ENCODE data around the gene GRK5. TPM values are rescaled to one million over a fixed set of nuclear protein-coding genes. Genes with fewer than 3 reads are reported as not detected.

The GRK5 gene
- total RNA-seq, 1 experiment from 2014 or later: 4.5 TPM

GRCh38 chr10:119494236-119495020, 287.1 kb downstream of the GRK5 start:
- peak overlapping the region; percentile 17; the same call in 1 of the 2 replicates for H3K9ac ChIP-seq (ENCODE audit: low read length)
- intact Hi-C loops (cut with micrococcal nuclease): loop anchor here (1.0 to 5.0 kb wide), 2 partner anchors 47 to 287 kb away; partner anchors contain the start of gene GRK5
- no peaks in the 10 kb centered on the region for H3K79me2 ChIP-seq (ENCODE audit: low read length)
- no peaks in the 10 kb centered on the region for H3F3A ChIP-seq (ENCODE audit: low read length, unreplicated experiment)
- no peaks in the 10 kb centered on the region; the same call in 1 of the 2 replicates for H3K36me3 ChIP-seq (ENCODE audit: low read depth, low read length)
- no peak overlapping the region for H2AFZ ChIP-seq (ENCODE audit: low read length)
- H3K4me1 ChIP-seq (ENCODE audit: insufficient read depth, low read length): peaks cover 18% of the 10 kb centered on the region
- H3K4me2 ChIP-seq (ENCODE audit: low read length): peak overlapping the region; percentile 57
- peak overlapping the region; percentile 70 for H3K27ac ChIP-seq (ENCODE audit: low read length)
- peak; percentile 79 for ATAC-seq
- ChIA-PET POLR2A (ENCODE audit: unreplicated experiment) (no interaction called here), CTCF (no interaction called here)
- BruUV-seq (replicated peaks): no TSS peak
- no peaks in the 10 kb centered on the region for H4K20me1 ChIP-seq (ENCODE audit: low read length)
- no peaks in the 10 kb centered on the region for H3K27me3 ChIP-seq (ENCODE audit: low read length)
- no peak overlapping the region for H3K4me3 ChIP-seq (ENCODE audit: low read length)
- TF ChIP-seq EZH2 (IDR thresholded peaks at IDR 0.05; ENCODE audit: low read length, unreplicated experiment): no peak
- no peak for TF ChIP-seq CTCF (conservative IDR thresholded peaks at IDR 0.05; ENCODE audit: low read depth, low read length)
- TF ChIP-seq EZH2phosphoT487 (IDR thresholded peaks at IDR 0.05; ENCODE audit: borderline replicate concordance, low read length): no peak
- H3K9me3 ChIP-seq (ENCODE audit: low read length): no peaks in the 10 kb centered on the region
- DNase-seq: peak; percentile 67
- H3K9me2 ChIP-seq (replicated peaks; ENCODE audit: low read length): no peaks in the 10 kb centered on the region

GRCh38 chr10:119495021-119495505, 287.7 kb downstream of the GRK5 start:
- no peak overlapping the region for H3K4me3 ChIP-seq (ENCODE audit: low read length)
- H3K27me3 ChIP-seq (ENCODE audit: low read length): no peaks in the 10 kb centered on the region
- H3K4me1 ChIP-seq (ENCODE audit: insufficient read depth, low read length): peaks cover 18% of the 10 kb centered on the region
- H3K27ac ChIP-seq (ENCODE audit: low read length): peak overlapping the region; percentile 70
- no peaks in the 10 kb centered on the region for H3K9me2 ChIP-seq (replicated peaks; ENCODE audit: low read length)
- H3K4me2 ChIP-seq (ENCODE audit: low read length): peak overlapping the region; percentile 27; the same call in 1 of the 2 replicates
- DNase-seq: no peak
- no peaks in the 10 kb centered on the region; the same call in 1 of the 2 replicates for H3K36me3 ChIP-seq (ENCODE audit: low read depth, low read length)
- TF ChIP-seq EZH2 (IDR thresholded peaks at IDR 0.05; ENCODE audit: low read length, unreplicated experiment): no peak
- TF ChIP-seq CTCF (conservative IDR thresholded peaks at IDR 0.05; ENCODE audit: low read depth, low read length): no peak
- TF ChIP-seq EZH2phosphoT487 (IDR thresholded peaks at IDR 0.05; ENCODE audit: borderline replicate concordance, low read length): no peak
- intact Hi-C loops (cut with micrococcal nuclease): no loop called here
- no peaks in the 10 kb centered on the region for H4K20me1 ChIP-seq (ENCODE audit: low read length)
- CTCF ChIA-PET: interaction anchor here (0.6 kb wide), 1 partner anchor 53 kb away, joined by 4 read pairs; no protein-coding TSS in a partner anchor
- no peaks in the 10 kb centered on the region for H3K9me3 ChIP-seq (ENCODE audit: low read length)
- no TSS peak for BruUV-seq (replicated peaks)
- POLR2A ChIA-PET (ENCODE audit: unreplicated experiment): no interaction called here
- no peak overlapping the region for H2AFZ ChIP-seq (ENCODE audit: low read length)
- H3F3A ChIP-seq (ENCODE audit: low read length, unreplicated experiment): no peaks in the 10 kb centered on the region
- H3K79me2 ChIP-seq (ENCODE audit: low read length): no peaks in the 10 kb centered on the region
- ATAC-seq: no peak
- peak overlapping the region; percentile 15 for H3K9ac ChIP-seq (ENCODE audit: low read length)

GRCh38 chr10:119495545-119495944, 288.2 kb downstream of the GRK5 start:
- Histone ChIP-seq H3F3A (ENCODE audit: low read length, unreplicated experiment) (no peaks in the 10 kb centered on the region), H3K9me2 (replicated peaks; ENCODE audit: low read length) (no peaks in the 10 kb centered on the region), H3K4me2 (ENCODE audit: low read length) (no peak overlapping the region), H3K4me3 (ENCODE audit: low read length) (no peak overlapping the region), H3K9me3 (ENCODE audit: low read length) (no peaks in the 10 kb centered on the region), H3K4me1 (ENCODE audit: insufficient read depth, low read length) (peaks cover 18% of the 10 kb centered on the region), H4K20me1 (ENCODE audit: low read length) (no peaks in the 10 kb centered on the region), H3K27me3 (ENCODE audit: low read length) (no peaks in the 10 kb centered on the region), H3K27ac (ENCODE audit: low read length) (peak overlapping the region; percentile 70), H2AFZ (ENCODE audit: low read length) (no peak overlapping the region), H3K79me2 (ENCODE audit: low read length) (no peaks in the 10 kb centered on the region), H3K36me3 (ENCODE audit: low read depth, low read length) (no peaks in the 10 kb centered on the region; the same call in 1 of the 2 replicates), H3K9ac (ENCODE audit: low read length) (peak overlapping the region; percentile 15)
- CTCF ChIA-PET: interaction anchor here (0.6 kb wide), 1 partner anchor 53 kb away, joined by 4 read pairs; no protein-coding TSS in a partner anchor
- BruUV-seq (replicated peaks): no TSS peak
- ATAC-seq (no peak), DNase-seq (no peak)
- intact Hi-C loops (cut with micrococcal nuclease): no loop called here
- POLR2A ChIA-PET (ENCODE audit: unreplicated experiment): no interaction called here
- no peak for TF ChIP-seq EZH2phosphoT487 (IDR thresholded peaks at IDR 0.05; ENCODE audit: borderline replicate concordance, low read length)
